Measurements from ENCODE around the gene ATP7B. TPM values are rescaled to one million over a fixed set of nuclear protein-coding genes. Genes with fewer than 3 reads are reported as not detected.
"Not testable (repeated sequence)": the region's sequence is repeated elsewhere in the genome, so short reads cannot be mapped to it uniquely, and the experiment has no call there.

The ATP7B gene
- total RNA-seq, 2 experiments from 2014 or later = 0.40 to 0.76 TPM

DNA sequence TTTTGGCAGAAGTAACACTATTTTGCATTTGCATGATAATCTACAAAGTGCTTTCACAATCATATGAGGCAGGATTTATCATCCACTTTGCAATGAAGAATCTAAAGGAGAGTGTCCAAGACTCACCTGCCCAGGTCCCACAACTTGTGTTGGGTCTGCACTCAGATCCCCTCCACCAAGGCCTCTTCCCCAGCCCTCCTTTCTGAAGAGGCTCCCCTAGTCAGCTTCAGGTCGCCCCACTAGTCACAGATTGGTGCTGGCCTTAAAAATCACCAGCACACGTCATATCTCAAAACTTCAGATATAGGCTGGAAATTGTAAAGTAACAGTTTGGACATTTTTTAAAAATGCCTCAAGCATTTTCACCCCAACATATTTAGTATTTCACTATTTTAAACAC lies 17.5 kb downstream of the ATP7B start:
- no peaks in the 10 kb centered on the region for H3K79me2 ChIP-seq (ENCODE audit: insufficient read depth, low read depth, low read length)
- H2AFZ ChIP-seq (ENCODE audit: low read length) = no peak overlapping the region
- no peaks in the 10 kb centered on the region for H3K9me3 ChIP-seq (ENCODE audit: low read length)
- no peak overlapping the region for H3K4me3 ChIP-seq (ENCODE audit: low read depth, low read length, poor library complexity, severe bottlenecking)
- no peaks in the 10 kb centered on the region for H3K36me3 ChIP-seq (ENCODE audit: insufficient read depth, low read length)
- CTCF ChIA-PET (ENCODE audit: unreplicated experiment) = no interaction called here
- DNase-seq (ENCODE audit: low spot score) = no peak
- H3K4me1 ChIP-seq (ENCODE audit: insufficient read depth, low read length, poor library complexity, severe bottlenecking) = no peaks in the 10 kb centered on the region
- POLR2A ChIA-PET = interaction anchor here (0.8 kb wide), 1 partner anchor 104 kb away, joined by 4 read pairs; no protein-coding TSS in a partner anchor
- H4K20me1 ChIP-seq (ENCODE audit: insufficient read depth, low read length) = no peaks in the 10 kb centered on the region; the same call in 1 of the 2 replicates
- no TSS peak for BruUV-seq (replicated peaks)
- no peaks in the 10 kb centered on the region for H3K9me2 ChIP-seq (ENCODE audit: insufficient read depth, low read length)
- TF ChIP-seq, protein P1, sequence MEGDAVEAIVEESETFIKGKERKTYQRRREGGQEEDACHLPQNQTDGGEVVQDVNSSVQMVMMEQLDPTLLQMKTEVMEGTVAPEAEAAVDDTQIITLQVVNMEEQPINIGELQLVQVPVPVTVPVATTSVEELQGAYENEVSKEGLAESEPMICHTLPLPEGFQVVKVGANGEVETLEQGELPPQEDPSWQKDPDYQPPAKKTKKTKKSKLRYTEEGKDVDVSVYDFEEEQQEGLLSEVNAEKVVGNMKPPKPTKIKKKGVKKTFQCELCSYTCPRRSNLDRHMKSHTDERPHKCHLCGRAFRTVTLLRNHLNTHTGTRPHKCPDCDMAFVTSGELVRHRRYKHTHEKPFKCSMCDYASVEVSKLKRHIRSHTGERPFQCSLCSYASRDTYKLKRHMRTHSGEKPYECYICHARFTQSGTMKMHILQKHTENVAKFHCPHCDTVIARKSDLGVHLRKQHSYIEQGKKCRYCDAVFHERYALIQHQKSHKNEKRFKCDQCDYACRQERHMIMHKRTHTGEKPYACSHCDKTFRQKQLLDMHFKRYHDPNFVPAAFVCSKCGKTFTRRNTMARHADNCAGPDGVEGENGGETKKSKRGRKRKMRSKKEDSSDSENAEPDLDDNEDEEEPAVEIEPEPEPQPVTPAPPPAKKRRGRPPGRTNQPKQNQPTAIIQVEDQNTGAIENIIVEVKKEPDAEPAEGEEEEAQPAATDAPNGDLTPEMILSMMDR (conservative IDR thresholded peaks at IDR 0.05; ENCODE audit: low read length) = no peak
- no peak for TF ChIP-seq EZH2phosphoT487 (IDR thresholded peaks at IDR 0.05; ENCODE audit: borderline replicate concordance, low read depth, low read length)
- H3K4me2 ChIP-seq (ENCODE audit: low read length) = no peak overlapping the region
- no peak overlapping the region for H3K27ac ChIP-seq (ENCODE audit: low read depth, low read length, poor library complexity, severe bottlenecking)
- intact Hi-C loops (cut with micrococcal nuclease; ENCODE audit: unreplicated experiment) = no loop called here

DNA sequence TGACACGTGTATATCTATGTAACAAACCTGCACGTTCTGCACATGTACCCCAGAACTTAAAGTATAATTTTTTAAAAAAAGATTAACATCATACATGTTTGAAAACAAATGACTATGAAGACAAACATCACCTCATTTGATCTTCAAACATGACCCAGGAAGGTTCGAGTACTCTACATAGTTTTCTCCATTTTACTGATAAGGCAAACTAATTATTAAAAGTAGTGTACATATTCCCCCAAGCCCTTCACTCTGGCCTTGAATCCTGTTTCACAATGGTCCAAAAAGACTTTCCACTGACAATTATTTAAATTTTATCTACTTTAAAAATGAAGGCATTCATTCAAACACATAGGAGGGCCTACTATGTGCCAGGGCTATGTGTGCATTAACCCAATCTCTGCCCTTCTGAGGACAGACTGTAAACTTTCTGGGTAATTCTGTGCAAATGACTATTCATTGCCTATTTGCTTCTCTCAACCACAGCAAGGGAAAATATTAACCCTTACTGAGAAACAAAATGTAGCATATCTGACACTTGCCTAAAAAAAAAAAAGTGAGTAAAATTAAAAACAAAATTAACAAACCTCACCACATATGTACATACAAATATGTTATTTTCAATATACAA lies 22.1 kb downstream of the ATP7B start:
- intact Hi-C loops (cut with micrococcal nuclease; ENCODE audit: unreplicated experiment) = no loop called here
- ChIA-PET POLR2A (interaction anchor here (0.6 kb wide), 1 partner anchor 1298 kb away, joined by 3 read pairs; no protein-coding TSS in a partner anchor), CTCF (ENCODE audit: unreplicated experiment) (no interaction called here)
- no peak overlapping the region for H2AFZ ChIP-seq (ENCODE audit: low read length)
- no peak overlapping the region for H3K27ac ChIP-seq (ENCODE audit: low read depth, low read length, poor library complexity, severe bottlenecking)
- H3K79me2 ChIP-seq (ENCODE audit: insufficient read depth, low read depth, low read length) = no peaks in the 10 kb centered on the region
- BruUV-seq (replicated peaks) = no TSS peak
- no peaks in the 10 kb centered on the region for H3K4me1 ChIP-seq (ENCODE audit: insufficient read depth, low read length, poor library complexity, severe bottlenecking)
- H3K4me2 ChIP-seq (ENCODE audit: low read length) = no peak overlapping the region
- H4K20me1 ChIP-seq (ENCODE audit: insufficient read depth, low read length) = no peaks in the 10 kb centered on the region
- no peak for DNase-seq (ENCODE audit: low spot score)
- no peak overlapping the region for H3K4me3 ChIP-seq (ENCODE audit: low read depth, low read length, poor library complexity, severe bottlenecking)
- H3K36me3 ChIP-seq (ENCODE audit: insufficient read depth, low read length) = no peaks in the 10 kb centered on the region
- H3K9me3 ChIP-seq (ENCODE audit: low read length) = no peaks in the 10 kb centered on the region
- H3K9me2 ChIP-seq (ENCODE audit: insufficient read depth, low read length) = no peaks in the 10 kb centered on the region
- TF ChIP-seq, protein P1 (conservative IDR thresholded peaks at IDR 0.05; ENCODE audit: low read length) = no peak
- no peak for TF ChIP-seq EZH2phosphoT487 (IDR thresholded peaks at IDR 0.05; ENCODE audit: borderline replicate concordance, low read depth, low read length)

DNA sequence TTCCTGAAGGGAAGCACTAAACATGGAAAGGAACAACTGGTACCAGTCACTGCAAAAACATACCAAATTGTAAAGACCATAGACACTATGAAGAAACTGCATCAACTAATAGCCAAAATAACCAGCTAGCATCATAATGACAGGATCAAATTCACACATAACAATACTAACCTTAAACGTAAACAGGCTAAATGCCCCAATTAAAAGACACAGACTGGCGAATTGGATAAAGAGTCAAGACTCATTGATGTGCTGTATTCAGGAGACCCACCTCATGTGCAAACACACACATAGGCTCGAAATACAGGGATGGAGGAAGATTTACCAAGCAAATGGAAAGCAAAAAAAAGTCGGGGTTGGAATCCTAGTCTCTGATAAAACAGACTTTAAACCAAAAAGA lies 26.3 kb downstream of the ATP7B start:
- DNase-seq (ENCODE audit: low spot score); H3K9me2 ChIP-seq (ENCODE audit: insufficient read depth, low read length); BruUV-seq (replicated peaks); POLR2A ChIA-PET; H3K4me3 ChIP-seq (ENCODE audit: low read depth, low read length, poor library complexity, severe bottlenecking); H3K36me3 ChIP-seq (ENCODE audit: insufficient read depth, low read length); H2AFZ ChIP-seq (ENCODE audit: low read length); H3K27ac ChIP-seq (ENCODE audit: low read depth, low read length, poor library complexity, severe bottlenecking); CTCF ChIA-PET (ENCODE audit: unreplicated experiment); H3K9me3 ChIP-seq (ENCODE audit: low read length); H3K4me2 ChIP-seq (ENCODE audit: low read length); intact Hi-C loops (cut with micrococcal nuclease; ENCODE audit: unreplicated experiment); H3K4me1 ChIP-seq (ENCODE audit: insufficient read depth, low read length, poor library complexity, severe bottlenecking); H4K20me1 ChIP-seq (ENCODE audit: insufficient read depth, low read length); H3K79me2 ChIP-seq (ENCODE audit: insufficient read depth, low read depth, low read length): not testable (repeated sequence)

DNA sequence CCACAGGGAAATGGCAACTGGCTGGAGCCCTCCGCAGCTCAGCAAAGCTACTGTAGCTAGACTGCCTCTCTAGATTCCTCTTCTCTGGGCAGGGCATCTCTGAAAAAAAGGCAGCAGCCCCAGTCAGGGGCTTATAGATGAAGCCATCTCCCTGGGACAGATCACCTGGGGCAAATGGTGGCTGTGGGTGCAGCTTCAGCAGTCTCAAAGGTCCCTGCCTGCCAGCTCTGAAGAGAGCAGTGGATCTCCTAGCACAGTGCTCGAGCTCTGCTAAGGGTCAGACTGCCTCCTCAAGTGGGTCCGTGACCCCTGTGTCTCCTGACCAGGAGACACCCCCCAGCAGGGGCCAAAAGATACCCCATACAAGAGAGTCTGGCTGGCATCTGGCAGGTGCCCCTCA lies 28.0 kb downstream of the ATP7B start:
- CTCF ChIA-PET (ENCODE audit: unreplicated experiment); H2AFZ ChIP-seq (ENCODE audit: low read length); H3K9me3 ChIP-seq (ENCODE audit: low read length); H3K79me2 ChIP-seq (ENCODE audit: insufficient read depth, low read depth, low read length); intact Hi-C loops (cut with micrococcal nuclease; ENCODE audit: unreplicated experiment); H3K27ac ChIP-seq (ENCODE audit: low read depth, low read length, poor library complexity, severe bottlenecking); BruUV-seq (replicated peaks); POLR2A ChIA-PET; DNase-seq (ENCODE audit: low spot score); H3K4me2 ChIP-seq (ENCODE audit: low read length); H3K4me1 ChIP-seq (ENCODE audit: insufficient read depth, low read length, poor library complexity, severe bottlenecking); H3K9me2 ChIP-seq (ENCODE audit: insufficient read depth, low read length); H3K4me3 ChIP-seq (ENCODE audit: low read depth, low read length, poor library complexity, severe bottlenecking); H3K36me3 ChIP-seq (ENCODE audit: insufficient read depth, low read length); H4K20me1 ChIP-seq (ENCODE audit: insufficient read depth, low read length): not testable (repeated sequence)
